Measurements from ENCODE around the gene AGPAT3. TPM values are rescaled to one million over a fixed set of nuclear protein-coding genes. Genes with fewer than 3 reads are reported as not detected.
A peak's percentile ranks its signal among the peaks of the same experiment; 100 is the strongest.
"Not testable (repeated sequence)": the region's sequence is repeated elsewhere in the genome, so short reads cannot be mapped to it uniquely, and the experiment has no call there.

Gene AGPAT3, protein sequence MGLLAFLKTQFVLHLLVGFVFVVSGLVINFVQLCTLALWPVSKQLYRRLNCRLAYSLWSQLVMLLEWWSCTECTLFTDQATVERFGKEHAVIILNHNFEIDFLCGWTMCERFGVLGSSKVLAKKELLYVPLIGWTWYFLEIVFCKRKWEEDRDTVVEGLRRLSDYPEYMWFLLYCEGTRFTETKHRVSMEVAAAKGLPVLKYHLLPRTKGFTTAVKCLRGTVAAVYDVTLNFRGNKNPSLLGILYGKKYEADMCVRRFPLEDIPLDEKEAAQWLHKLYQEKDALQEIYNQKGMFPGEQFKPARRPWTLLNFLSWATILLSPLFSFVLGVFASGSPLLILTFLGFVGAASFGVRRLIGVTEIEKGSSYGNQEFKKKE
- 27.7 TPM for total RNA-seq

DNA sequence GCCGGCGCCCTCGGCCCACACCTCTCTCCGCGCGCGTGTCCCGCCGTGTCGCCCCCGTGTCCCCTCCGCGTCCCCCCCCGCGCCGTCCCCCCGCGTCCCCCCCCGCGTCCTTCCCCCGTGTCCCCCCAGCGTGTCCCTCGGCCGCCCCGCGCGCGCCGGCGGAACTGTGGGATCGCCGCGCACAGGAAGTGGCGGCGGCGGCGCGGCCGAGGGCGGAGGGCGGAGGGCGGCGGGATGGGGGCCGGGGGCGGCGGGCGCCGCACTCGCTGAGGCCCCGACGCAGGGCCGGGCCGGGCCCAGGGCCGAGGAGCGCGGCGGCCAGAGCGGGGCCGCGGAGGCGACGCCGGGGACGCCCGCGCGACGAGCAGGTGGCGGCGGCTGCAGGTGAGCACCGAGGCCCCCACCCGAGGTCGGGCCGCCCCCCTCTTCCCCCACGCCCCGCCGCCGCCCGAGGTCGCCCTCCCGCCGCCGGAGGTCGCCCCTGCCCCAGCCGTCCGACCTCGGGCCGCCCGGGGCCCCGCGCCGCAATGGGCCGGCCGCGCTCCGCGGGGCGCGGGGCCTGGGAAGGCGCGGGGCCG lies at the start of gene AGPAT3:
AGPAT3 (plus strand) TSS at position 262 of the 578 bp plus-strand sequence. CDS start 94,459 bp downstream, outside the sequence.
- peak within 1 kb of the TSS; percentile 66 for H3K4me3 ChIP-seq (ENCODE audit: low read length)
- H3K4me1 ChIP-seq (ENCODE audit: insufficient read depth, low read length) = peaks cover 34% of the 10 kb centered on the region
- H3K9me3 ChIP-seq (ENCODE audit: low read depth, low read length) = no peaks in the 10 kb centered on the region
- H3K27me3 ChIP-seq (ENCODE audit: insufficient read depth, low read length) = no peaks in the 10 kb centered on the region

DNA sequence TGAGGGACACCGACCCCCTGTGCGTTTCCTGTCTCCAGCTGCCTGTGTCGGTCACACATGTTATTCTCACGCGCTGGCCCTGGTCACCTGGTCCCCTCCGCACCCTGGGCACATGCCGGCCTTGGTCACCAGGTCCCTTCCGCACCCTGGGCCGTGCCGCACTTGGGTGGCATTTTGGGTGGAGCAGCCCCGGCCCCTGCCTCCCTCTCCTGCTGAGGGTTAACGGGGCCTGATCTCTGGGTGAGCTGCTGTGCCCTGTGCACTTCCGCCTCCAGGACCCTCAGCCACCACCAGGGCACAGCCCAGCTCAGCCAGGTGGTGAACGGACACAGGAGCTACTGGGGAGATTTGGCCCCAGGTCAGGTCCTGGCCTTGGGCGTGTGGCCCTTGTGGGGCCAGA lies 49.0 kb upstream of the AGPAT3 start:
- Histone ChIP-seq H3K9me3 (ENCODE audit: low read depth, low read length) (no peaks in the 10 kb centered on the region), H3K27me3 (ENCODE audit: insufficient read depth, low read length) (no peaks in the 10 kb centered on the region), H3K4me3 (ENCODE audit: low read length) (no peak overlapping the region), H3K4me1 (ENCODE audit: insufficient read depth, low read length) (peaks cover 63% of the 10 kb centered on the region)

DNA sequence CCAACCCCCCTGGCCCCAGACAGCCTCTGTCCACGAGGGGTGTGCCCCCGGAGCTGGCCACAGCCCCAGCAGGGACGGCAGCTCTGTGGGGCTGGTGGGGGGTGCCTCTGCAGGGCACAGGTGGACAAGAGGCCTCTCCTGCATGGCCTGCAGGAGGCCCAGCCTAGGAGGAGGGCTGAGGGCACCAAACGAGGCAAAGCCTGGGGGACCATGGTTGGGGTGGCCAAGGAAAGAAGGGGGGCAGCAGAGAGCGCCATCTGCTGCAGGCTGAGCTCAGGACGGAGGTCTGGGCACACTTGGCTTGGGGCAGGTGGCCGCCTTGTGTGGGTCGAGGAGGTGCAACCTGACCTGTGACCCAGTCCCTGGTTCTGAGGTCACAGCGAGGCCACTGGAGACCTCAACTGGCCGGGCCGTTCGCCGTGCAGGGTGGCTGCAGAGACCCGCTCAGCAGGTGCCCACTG lies 48.4 kb upstream of the AGPAT3 start:
- H3K4me3 ChIP-seq (ENCODE audit: low read length) = no peak overlapping the region
- no peaks in the 10 kb centered on the region for H3K27me3 ChIP-seq (ENCODE audit: insufficient read depth, low read length)
- no peaks in the 10 kb centered on the region for H3K9me3 ChIP-seq (ENCODE audit: low read depth, low read length)
- peaks cover 57% of the 10 kb centered on the region for H3K4me1 ChIP-seq (ENCODE audit: insufficient read depth, low read length)

DNA sequence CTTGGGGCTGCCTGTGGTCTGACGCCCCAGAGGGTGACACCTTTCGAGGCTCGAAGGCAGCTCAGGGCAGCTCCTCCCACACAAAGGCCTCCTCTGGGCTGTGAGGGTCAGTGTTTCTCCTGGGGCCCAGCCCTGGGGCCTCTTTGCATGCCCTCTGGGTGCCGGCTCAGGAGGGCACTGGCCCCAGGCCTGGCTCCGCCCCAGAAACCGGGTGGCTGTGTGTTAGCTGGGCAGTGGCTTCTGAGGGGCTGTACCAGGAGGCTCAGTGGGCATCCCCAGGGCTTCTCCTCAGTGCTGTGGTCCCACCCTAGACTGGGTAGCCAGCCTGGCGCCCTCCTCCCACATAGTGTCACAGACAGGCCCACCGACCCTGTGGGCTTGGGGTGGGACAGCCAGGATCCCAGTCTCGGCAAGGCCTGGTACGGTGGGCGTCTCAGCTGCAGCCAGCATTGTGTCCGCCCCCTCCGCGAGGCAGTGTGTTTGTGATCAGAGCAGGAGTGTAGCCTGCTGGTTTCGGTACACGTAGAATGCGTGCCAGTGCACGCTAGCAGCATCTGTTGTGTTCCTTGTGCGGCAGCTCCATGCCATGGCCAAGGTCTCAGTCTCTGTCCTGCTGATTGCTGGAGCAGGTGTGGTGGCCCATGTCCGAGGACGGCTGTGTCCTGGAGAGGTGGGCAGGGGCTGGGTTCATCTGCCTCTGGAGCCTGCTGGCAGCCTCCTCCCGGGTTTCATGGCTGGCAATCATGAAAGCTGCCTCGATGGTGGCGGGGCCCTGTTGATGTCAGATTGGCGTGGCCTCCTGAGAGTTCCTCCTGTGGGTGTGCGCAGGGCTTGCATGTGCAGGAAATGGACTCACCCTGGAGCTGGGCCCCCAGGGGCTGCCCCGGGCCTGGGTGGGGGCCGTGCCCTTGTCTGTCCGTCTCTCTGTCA lies 47.6 kb upstream of the AGPAT3 start:
- Histone ChIP-seq H3K4me3 (ENCODE audit: low read length) (no peak overlapping the region), H3K9me3 (ENCODE audit: low read depth, low read length) (no peaks in the 10 kb centered on the region), H3K27me3 (ENCODE audit: insufficient read depth, low read length) (no peaks in the 10 kb centered on the region), H3K4me1 (ENCODE audit: insufficient read depth, low read length) (peaks cover 54% of the 10 kb centered on the region)

DNA sequence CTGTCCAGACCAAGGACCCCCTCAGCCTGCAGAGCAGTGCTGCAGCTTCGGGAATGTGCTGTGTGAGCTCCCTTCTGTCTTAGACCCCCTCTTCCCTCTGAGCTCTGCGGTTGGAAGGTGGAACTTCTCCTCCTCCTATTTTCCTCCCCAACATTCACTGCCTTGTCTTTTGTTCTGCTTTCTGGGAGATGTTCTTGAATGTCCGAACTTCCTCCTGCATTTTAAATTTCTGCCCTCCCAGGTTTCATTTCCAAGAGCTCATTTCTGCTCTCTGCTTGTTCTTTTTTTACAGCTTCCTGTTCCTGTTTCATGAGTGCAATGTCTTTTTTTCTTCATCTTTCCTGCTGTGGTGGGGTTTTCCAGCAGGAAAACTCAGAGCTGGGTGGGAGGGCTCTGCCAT lies 46.3 kb upstream of the AGPAT3 start:
- Histone ChIP-seq H3K9me3 (ENCODE audit: low read depth, low read length) (no peaks in the 10 kb centered on the region), H3K27me3 (ENCODE audit: insufficient read depth, low read length) (no peaks in the 10 kb centered on the region), H3K4me3 (ENCODE audit: low read length) (no peak overlapping the region), H3K4me1 (ENCODE audit: insufficient read depth, low read length) (peaks cover 43% of the 10 kb centered on the region)

DNA sequence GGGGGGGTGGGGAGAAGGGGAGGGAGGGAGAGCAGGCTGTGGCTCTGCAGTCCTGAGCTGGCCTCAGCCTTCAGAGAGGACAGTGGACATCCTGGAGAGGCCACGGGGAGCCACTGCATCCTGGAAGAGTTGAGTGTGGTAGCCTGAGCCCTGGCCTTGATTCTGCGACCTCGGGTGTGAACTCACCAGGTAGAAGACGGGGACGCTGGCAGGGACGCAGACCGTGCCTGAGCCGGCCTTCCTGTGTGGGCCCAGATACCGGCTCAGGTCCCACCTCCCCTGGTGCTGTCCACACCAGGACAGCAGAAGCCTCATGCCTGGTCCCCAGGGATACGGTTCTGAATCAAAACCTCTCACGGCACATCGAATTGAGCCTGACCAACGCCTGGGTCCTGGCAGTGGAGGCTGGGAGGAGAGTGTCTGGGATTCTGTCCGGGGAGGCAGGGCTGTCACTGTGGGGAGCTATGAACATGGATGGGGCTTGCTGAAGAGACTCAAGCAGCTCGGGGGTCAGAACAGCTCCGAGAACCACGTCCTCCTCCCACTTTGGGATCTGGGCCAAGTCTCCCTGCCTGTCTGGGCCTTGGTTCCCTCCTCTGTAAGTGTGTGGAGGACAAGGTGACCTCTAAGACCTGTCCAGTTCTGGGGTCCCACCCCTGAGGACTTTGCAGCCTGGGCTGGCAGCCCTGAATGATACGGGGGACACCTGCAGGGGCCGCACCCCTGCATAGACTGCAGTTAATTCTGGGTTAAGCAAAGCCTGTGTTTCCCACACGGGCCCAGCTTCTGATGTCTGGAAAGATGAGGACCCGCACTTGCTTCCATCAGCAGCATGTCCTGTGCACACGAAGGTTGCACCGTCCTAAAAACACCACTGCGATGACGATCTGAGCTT lies 45.3 kb upstream of the AGPAT3 start:
- peaks cover 43% of the 10 kb centered on the region for H3K4me1 ChIP-seq (ENCODE audit: insufficient read depth, low read length)
- H3K9me3 ChIP-seq (ENCODE audit: low read depth, low read length) = no peaks in the 10 kb centered on the region
- no peak overlapping the region for H3K4me3 ChIP-seq (ENCODE audit: low read length)
- H3K27me3 ChIP-seq (ENCODE audit: insufficient read depth, low read length) = no peaks in the 10 kb centered on the region

DNA sequence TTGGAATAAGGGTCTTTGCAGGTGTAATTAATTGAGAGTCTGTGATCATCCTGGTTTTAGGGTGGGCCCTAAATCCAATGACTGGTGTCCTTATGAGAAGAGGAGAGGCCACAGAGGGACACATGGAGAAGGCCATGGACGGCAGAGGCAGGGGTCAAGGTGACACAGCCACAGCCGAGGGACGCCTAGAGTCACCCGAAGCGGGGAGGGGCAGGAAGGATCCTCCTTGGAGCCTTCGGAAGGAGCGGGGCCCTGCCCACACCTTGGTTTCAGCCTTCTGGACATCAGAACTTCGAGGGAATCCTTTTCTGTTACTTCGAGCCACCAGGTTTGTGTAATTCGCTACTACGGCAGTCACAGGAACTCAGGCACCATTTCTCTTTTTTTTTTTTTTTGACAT lies 44.6 kb upstream of the AGPAT3 start:
- Histone ChIP-seq H3K4me3 (ENCODE audit: low read length) (no peak overlapping the region), H3K4me1 (ENCODE audit: insufficient read depth, low read length) (peaks cover 43% of the 10 kb centered on the region), H3K27me3 (ENCODE audit: insufficient read depth, low read length) (no peaks in the 10 kb centered on the region), H3K9me3 (ENCODE audit: low read depth, low read length) (no peaks in the 10 kb centered on the region)

DNA sequence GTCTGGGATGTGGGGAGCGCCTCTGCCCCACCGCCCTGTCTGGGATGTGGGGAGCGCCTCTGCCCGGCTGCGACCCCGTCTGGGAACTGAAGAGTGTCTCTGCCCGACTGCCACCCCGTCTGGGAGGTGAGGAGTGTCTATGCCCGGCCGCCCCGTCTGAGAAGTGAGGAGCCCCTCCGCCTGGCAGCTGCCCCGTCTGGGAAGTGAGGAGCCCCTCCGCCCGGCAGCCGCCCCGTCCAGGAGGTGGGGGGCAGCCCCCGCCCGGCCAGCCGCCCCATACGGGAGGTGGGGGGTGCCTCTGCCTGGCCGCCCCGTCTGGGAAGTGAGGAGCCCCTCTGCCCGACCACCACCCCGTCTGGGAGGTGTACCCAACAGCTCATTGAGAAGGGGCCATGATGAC lies 42.9 kb upstream of the AGPAT3 start:
- not testable (repeated sequence) for H3K27me3 ChIP-seq (ENCODE audit: insufficient read depth, low read length); H3K9me3 ChIP-seq (ENCODE audit: low read depth, low read length); H3K4me3 ChIP-seq (ENCODE audit: low read length)
- H3K4me1 ChIP-seq (ENCODE audit: insufficient read depth, low read length) = peaks cover 36% of the 10 kb centered on the region

DNA sequence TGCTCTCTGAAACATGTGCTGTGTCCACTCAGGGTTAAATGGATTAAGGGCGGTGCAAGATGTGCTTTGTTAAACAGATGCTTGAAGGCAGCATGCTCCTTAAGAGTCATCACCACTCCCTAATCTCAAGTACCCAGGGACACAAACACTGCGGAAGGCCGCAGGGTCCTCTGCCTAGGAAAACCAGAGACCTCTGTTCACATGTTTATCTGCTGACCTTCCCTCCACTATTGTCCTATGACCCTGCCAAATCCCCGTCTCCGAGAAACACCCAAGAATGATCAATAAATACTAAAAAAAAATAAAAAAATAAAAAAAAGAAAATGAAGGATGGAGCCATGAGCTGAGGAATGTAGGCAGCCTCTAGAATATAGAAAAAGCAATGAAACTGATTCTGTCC lies 42.3 kb upstream of the AGPAT3 start:
- H3K9me3 ChIP-seq (ENCODE audit: low read depth, low read length); H3K4me3 ChIP-seq (ENCODE audit: low read length); H3K27me3 ChIP-seq (ENCODE audit: insufficient read depth, low read length): not testable (repeated sequence)
- H3K4me1 ChIP-seq (ENCODE audit: insufficient read depth, low read length) = peaks cover 30% of the 10 kb centered on the region

DNA sequence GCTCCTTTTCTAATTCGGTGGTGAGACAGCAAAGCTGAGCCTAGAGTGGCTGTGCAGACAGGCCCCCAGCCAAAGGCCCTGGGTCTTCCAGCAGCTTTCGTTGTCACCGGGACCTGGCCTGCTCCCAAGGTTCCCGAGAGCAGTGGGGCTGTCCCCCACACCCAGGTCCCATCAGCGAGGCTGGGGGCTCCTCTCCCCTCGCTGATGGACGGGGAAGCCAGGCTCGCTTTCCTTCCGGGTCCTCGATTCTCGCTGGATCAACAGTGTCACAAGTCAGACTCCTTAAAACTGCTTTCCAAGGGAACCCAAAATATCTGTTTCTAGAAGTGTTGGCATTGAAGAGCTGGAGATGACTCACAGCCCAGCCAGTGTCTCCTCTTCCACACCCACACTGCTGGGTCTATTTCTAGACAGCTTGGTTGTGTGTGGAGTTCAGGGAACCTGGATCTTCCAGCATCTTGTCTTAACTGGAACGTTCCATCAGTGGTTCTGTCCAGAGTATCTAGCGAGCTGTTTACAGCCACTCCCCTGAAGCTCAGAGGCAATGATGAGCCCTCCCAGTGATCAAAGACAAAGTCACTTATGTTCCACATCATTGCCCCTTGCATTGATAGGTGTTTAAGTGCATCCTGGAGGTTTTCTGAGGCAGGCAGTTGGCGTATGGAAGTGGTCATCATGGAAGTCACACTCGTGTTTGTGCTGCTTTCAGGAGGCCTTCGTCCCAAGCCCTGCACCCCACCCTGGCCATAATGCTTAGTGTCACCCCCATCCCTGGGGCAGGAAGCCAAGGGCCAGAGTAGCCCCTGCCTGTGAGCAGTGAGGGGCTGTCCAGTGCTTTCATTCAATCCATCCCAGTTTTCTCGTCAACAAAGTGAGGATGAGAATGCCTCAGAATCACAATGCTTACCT lies 40.4 kb upstream of the AGPAT3 start:
- H3K9me3 ChIP-seq (ENCODE audit: low read depth, low read length) = no peaks in the 10 kb centered on the region
- no peak overlapping the region for H3K4me3 ChIP-seq (ENCODE audit: low read length)
- peaks cover 12% of the 10 kb centered on the region for H3K4me1 ChIP-seq (ENCODE audit: insufficient read depth, low read length)
- H3K27me3 ChIP-seq (ENCODE audit: insufficient read depth, low read length) = no peaks in the 10 kb centered on the region

DNA sequence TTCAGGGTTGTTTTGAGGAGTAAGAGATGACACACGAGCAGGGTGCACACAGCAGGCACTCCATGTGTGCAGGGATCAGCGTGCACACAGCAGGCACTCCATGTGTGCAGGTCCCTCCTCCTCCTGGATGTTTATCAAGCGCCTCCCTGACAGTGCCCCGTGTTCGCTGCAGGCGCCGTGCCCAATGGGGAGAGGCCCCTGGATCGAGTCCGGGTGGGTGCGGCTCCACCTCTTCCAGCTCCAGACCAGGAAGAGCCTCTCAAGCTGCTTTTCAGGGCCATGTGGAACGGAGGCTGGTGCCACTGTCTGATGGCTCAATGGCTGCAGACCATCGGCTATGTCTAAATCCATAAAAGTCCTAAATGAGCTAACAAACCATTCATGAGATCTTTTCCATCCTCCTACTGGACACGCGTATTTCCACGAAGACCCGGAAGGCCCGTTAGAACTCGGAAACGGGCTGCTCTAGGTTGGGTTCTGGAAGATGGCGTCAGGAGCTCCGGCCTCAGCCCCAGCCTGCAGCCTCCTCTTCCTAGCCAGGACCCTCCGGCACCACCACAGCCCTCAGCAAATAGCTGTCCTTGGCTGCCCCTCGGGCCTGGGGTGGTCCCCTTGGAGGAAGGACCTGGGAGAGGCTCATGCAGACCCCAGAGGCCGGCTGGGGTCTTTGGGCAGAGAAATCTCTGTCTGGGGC lies 39.6 kb upstream of the AGPAT3 start:
- no peak overlapping the region for H3K4me3 ChIP-seq (ENCODE audit: low read length)
- H3K27me3 ChIP-seq (ENCODE audit: insufficient read depth, low read length) = no peaks in the 10 kb centered on the region
- peaks cover 4% of the 10 kb centered on the region for H3K4me1 ChIP-seq (ENCODE audit: insufficient read depth, low read length)
- no peaks in the 10 kb centered on the region for H3K9me3 ChIP-seq (ENCODE audit: low read depth, low read length)

DNA sequence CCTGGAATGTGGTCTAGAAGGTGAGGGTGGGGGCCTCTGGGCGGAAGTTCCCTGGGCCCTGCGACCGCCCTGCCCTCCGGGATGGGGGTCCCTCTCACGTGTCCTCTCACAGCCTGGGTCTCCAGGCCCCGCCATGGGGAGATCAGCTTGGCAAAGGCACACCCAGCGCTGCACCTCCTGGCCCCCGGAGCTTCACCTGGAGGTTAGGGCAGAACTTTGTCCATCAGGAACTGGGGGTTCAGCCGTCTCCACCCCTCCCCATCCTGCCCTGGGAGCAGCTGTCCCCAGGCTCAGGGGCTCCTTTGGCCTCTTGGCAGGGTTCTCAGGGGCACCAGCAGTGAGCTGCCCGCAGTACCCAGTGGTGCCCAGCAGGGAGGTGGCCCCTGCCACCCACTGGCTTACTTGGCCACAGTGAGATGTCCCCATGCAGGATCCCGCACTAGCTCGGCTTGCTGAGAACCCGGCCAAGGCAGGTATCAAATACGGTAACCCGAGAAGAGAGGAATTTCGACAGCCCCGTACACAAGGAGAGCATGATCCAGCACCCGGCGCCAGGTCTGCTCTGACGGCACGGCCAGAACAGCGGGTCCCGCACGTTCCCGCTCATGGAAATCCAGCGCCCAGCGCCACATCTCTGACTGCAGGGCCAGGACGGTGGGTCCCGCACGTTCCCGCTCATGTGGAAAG lies 38.9 kb upstream of the AGPAT3 start:
- H3K4me3 ChIP-seq (ENCODE audit: low read length) = no peak overlapping the region

DNA sequence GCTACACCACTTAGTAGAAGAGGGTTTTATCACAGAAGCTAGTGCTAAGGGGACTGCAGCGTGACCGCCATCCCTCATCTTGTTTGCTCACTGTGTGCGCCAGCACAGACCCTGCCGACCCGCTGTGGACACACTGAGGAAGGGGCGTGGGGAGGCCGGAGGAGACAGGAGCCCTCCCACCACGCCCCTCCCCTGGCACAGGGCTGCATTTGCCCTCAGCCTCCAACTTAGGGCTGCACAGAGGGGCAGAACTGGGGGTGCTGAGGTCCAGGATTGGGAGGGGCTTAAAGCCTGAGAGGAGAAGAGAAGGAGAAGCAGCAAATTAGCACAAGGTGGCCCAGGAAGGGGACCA lies 38.4 kb upstream of the AGPAT3 start:
- H3K4me3 ChIP-seq (ENCODE audit: low read length) = no peak overlapping the region
- H3K4me1 ChIP-seq (ENCODE audit: insufficient read depth, low read length) = peaks cover 4% of the 10 kb centered on the region
- no peaks in the 10 kb centered on the region for H3K9me3 ChIP-seq (ENCODE audit: low read depth, low read length)
- H3K27me3 ChIP-seq (ENCODE audit: insufficient read depth, low read length) = no peaks in the 10 kb centered on the region

More for the DNA sequence above, 38.9 kb upstream of the AGPAT3 start:
- no peaks in the 10 kb centered on the region for H3K9me3 ChIP-seq (ENCODE audit: low read depth, low read length)
- H3K27me3 ChIP-seq (ENCODE audit: insufficient read depth, low read length) = no peaks in the 10 kb centered on the region
- no peaks in the 10 kb centered on the region for H3K4me1 ChIP-seq (ENCODE audit: insufficient read depth, low read length)

Measured in mononuclear cell (primary cell).